Measurements from ENCODE around the gene R3HDM2. TPM values are rescaled to one million over a fixed set of nuclear protein-coding genes. Genes with fewer than 3 reads are reported as not detected.
"Not testable (repeated sequence)": the region's sequence is repeated elsewhere in the genome, so short reads cannot be mapped to it uniquely, and the experiment has no call there.

The R3HDM2 gene
- total RNA-seq, 1 experiment from 2014 or later = 9.5 TPM

GRCh38 chr12:57377103-57377840, 53.6 kb downstream of the R3HDM2 start:
- no peak for DNase-seq (ENCODE audit: low spot score)

- DNase-seq (ENCODE audit: low spot score) = no peak
Measured at GRCh38 chr12:57372233-57372632, 58.6 kb downstream of the R3HDM2 start.

- DNase-seq (ENCODE audit: low spot score) = no peak
Measured at GRCh38 chr12:57370696-57371095, 60.1 kb downstream of the R3HDM2 start.

GRCh38 chr12:57370072-57370471, 60.8 kb downstream of the R3HDM2 start:
- DNase-seq (ENCODE audit: low spot score) = no peak

GRCh38 chr12:57369202-57369601, 61.6 kb downstream of the R3HDM2 start:
- no peak for DNase-seq (ENCODE audit: low spot score)

- DNase-seq (ENCODE audit: low spot score) = no peak
Measured at GRCh38 chr12:57368349-57369095, 62.3 kb downstream of the R3HDM2 start.

GRCh38 chr12:57367121-57367520, 63.7 kb downstream of the R3HDM2 start:
- no peak for DNase-seq (ENCODE audit: low spot score)

- no peak for DNase-seq (ENCODE audit: low spot score)
Measured at GRCh38 chr12:57366315-57366714, 64.5 kb downstream of the R3HDM2 start.

GRCh38 chr12:57364156-57364555, 66.7 kb downstream of the R3HDM2 start:
- not testable (repeated sequence) for DNase-seq (ENCODE audit: low spot score)

GRCh38 chr12:57360468-57360867, 70.4 kb downstream of the R3HDM2 start:
- DNase-seq (ENCODE audit: low spot score) = no peak

GRCh38 chr12:57358646-57359045, 72.2 kb downstream of the R3HDM2 start:
- DNase-seq (ENCODE audit: low spot score) = no peak

GRCh38 chr12:57355734-57356133, 75.1 kb downstream of the R3HDM2 start:
- DNase-seq (ENCODE audit: low spot score) = no peak

- no peak for DNase-seq (ENCODE audit: low spot score)
Measured at GRCh38 chr12:57352166-57352565, 78.7 kb downstream of the R3HDM2 start.

GRCh38 chr12:57347284-57347683, 83.6 kb downstream of the R3HDM2 start:
- no peak for DNase-seq (ENCODE audit: low spot score)

- DNase-seq (ENCODE audit: low spot score) = no peak
Measured at GRCh38 chr12:57343703-57344378, 87.0 kb downstream of the R3HDM2 start.

GRCh38 chr12:57342207-57342691, 88.6 kb downstream of the R3HDM2 start:
- DNase-seq (ENCODE audit: low spot score) = no peak

- no peak for DNase-seq (ENCODE audit: low spot score)
Measured at GRCh38 chr12:57341275-57341990, 89.4 kb downstream of the R3HDM2 start.

- DNase-seq (ENCODE audit: low spot score) = peak; percentile 50
Measured at GRCh38 chr12:57340104-57340503, 90.7 kb downstream of the R3HDM2 start.

GRCh38 chr12:57336299-57336698, 94.5 kb downstream of the R3HDM2 start:
- DNase-seq (ENCODE audit: low spot score) = not testable (repeated sequence)

GRCh38 chr12:57334219-57334618, 96.6 kb downstream of the R3HDM2 start:
- no peak for DNase-seq (ENCODE audit: low spot score)

GRCh38 chr12:57332646-57333312, 98.1 kb downstream of the R3HDM2 start:
- no peak for DNase-seq (ENCODE audit: low spot score)
